Kidney capillary endothelial cell (primary cell): ENCODE measurements around the gene ERC2.

Source experiments
- DNase-seq: peaks from one replicate; pipeline ENCODE4 v3.0.0-alpha.2; 2018; ENCODE audit warnings: low spot score

The ERC2 gene

GRCh38 chr3:56424885-56425284 lies 43.4 kb downstream of the ERC2 start:
- no peak for DNase-seq

- no peak for DNase-seq
These were observed 43.9 kb downstream of the ERC2 start for GRCh38 chr3:56424336-56424735.

- DNase-seq = no peak
These were observed 44.6 kb downstream of the ERC2 start for GRCh38 chr3:56423661-56424099.

GRCh38 chr3:56422316-56422715 lies 46.0 kb downstream of the ERC2 start:
- DNase-seq = no peak

GRCh38 chr3:56421205-56421604 lies 47.1 kb downstream of the ERC2 start:
- no peak for DNase-seq

- DNase-seq = no peak
These were observed 52.6 kb downstream of the ERC2 start for GRCh38 chr3:56415652-56416051.

- DNase-seq = no peak
These were observed 54.4 kb downstream of the ERC2 start for GRCh38 chr3:56413911-56414310.

GRCh38 chr3:56411166-56411565 lies 57.1 kb downstream of the ERC2 start:
- DNase-seq = no peak

GRCh38 chr3:56410576-56410975 lies 57.7 kb downstream of the ERC2 start:
- DNase-seq = no peak

GRCh38 chr3:56409790-56410189 lies 58.5 kb downstream of the ERC2 start:
- no peak for DNase-seq

- DNase-seq = no peak
These were observed 59.5 kb downstream of the ERC2 start for GRCh38 chr3:56408761-56409196.

GRCh38 chr3:56406826-56407515 lies 61.3 kb downstream of the ERC2 start:
- no peak for DNase-seq

- no peak for DNase-seq
These were observed 63.4 kb downstream of the ERC2 start for GRCh38 chr3:56404884-56405283.

GRCh38 chr3:56398659-56399058 lies 69.6 kb downstream of the ERC2 start:
- no peak for DNase-seq

- no peak for DNase-seq
These were observed 70.5 kb downstream of the ERC2 start for GRCh38 chr3:56397798-56398197.

- DNase-seq = no peak
These were observed 79.0 kb downstream of the ERC2 start for GRCh38 chr3:56389183-56389830.

GRCh38 chr3:56383092-56383491 lies 85.2 kb downstream of the ERC2 start:
- no peak for DNase-seq

- DNase-seq = no peak
These were observed 88.5 kb downstream of the ERC2 start for GRCh38 chr3:56379723-56380287.

- DNase-seq = no peak
These were observed 92.6 kb downstream of the ERC2 start for GRCh38 chr3:56375654-56376053.

- no peak for DNase-seq
These were observed 94.9 kb downstream of the ERC2 start for GRCh38 chr3:56373386-56373785.

- no peak for DNase-seq
These were observed 97.1 kb downstream of the ERC2 start for GRCh38 chr3:56370991-56371775.

GRCh38 chr3:56369914-56370313 lies 98.4 kb downstream of the ERC2 start:
- DNase-seq = no peak

GRCh38 chr3:56368846-56369245 lies 99.4 kb downstream of the ERC2 start:
- no peak for DNase-seq
